Stromal cell of bone marrow (primary cell): ENCODE measurements around the gene ZFAND2A.

Experiments used
- DNase-seq: peaks from one replicate; pipeline ENCODE4 v3.0.0-alpha.2; 2012; ENCODE audit warnings: low read depth

Gene ZFAND2A

GRCh38 chr7:1106063-1106792, 53.8 kb downstream of the ZFAND2A start:
- DNase-seq = no peak

- no peak for DNase-seq
Observed at GRCh38 chr7:1105189-1105588, 54.8 kb downstream of the ZFAND2A start.

- DNase-seq = no peak
Observed at GRCh38 chr7:1104516-1105179, 55.3 kb downstream of the ZFAND2A start.

GRCh38 chr7:1103789-1104515, 56.0 kb downstream of the ZFAND2A start:
- no peak for DNase-seq

DNA sequence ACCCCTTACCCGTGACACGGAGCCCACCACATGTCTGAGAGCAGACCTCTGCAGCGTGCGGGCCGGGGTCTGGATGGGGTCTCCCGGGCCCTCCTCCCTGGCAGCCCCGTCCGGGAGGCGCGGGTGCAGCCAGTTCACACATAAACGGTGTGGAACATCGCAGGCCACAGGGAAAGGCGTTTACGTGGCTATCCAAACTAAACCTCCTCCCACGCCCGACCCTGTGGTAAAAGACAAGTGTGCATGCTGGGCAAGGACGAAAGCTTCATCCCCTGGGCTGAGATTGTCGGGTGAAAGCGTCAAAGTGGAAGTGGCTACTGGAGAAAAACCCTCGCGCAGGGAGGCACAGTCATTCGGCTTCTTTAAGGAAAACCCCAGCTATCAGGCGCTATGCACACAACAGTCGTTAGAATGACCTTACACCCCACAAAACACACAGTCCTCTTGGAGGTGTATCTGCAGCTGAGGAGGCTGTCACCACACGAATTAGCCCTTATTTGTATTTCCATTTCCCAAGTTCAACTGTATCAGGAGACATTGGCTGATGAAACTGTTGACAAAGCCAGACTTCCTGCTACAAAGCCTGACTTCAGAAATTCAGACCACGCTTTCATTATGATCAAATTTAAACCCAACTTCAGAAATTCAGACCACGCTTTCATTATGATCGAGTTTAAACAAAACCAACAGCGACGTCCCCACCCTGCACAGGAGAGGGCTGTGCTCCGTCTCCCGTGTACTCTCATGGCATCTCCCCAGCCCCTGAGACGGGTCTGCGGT, 56.8 kb downstream of the ZFAND2A start:
- no peak for DNase-seq
